Activated T-helper 17 cell treated with anti-CD3 and anti-CD28 coated beads, Interleukin-2, amount 50 U/mL, for 72 hours (primary cell): ENCODE data around the gene NCCRP1. TPM values are rescaled to one million over a fixed set of nuclear protein-coding genes. Genes with fewer than 3 reads are reported as not detected.

Experiments used
- ATAC-seq: fragments of 150-1000 bp; cut with Tn5 transposase; replicated peaks from 2 replicates; pipeline ENCODE4 v1.10.0; 2021; ENCODE audit warnings: mild to moderate bottlenecking, moderate library complexity
- H3K27ac Mint-ChIP-seq: one replicate; pipeline ENCODE4 v1.8.0; 2022; ENCODE audit warnings: mixed read lengths
- H3K27me3 Mint-ChIP-seq: one replicate; pipeline ENCODE4 v1.8.0; 2022; ENCODE audit warnings: mixed read lengths
- H3K36me3 Mint-ChIP-seq: one replicate; pipeline ENCODE4 v1.8.0; 2022; ENCODE audit warnings: low read depth, mild to moderate bottlenecking, mixed read lengths
- H3K4me1 Mint-ChIP-seq: one replicate; pipeline ENCODE4 v1.8.0; 2022; ENCODE audit warnings: mixed read lengths
- H3K4me3 Mint-ChIP-seq: one replicate; pipeline ENCODE4 v1.8.0; 2022; ENCODE audit warnings: mild to moderate bottlenecking, mixed read lengths
- H3K9me3 Mint-ChIP-seq: one replicate; pipeline ENCODE4 v1.8.0; 2022; ENCODE audit warnings: mixed read lengths
- total RNA-seq, 2 donors: library from RNA; stranded (reverse); gene quantifications; one replicate each; pipeline ENCODE4 v1.2.3, GENCODE V29; 2022

The NCCRP1 gene
- total RNA-seq, 2 donors from 2014 or later: not detected

GRCh38 chr19:39171479-39172465 is 25.0 kb upstream of the NCCRP1 start:
- no peak overlapping the region for H3K4me3 Mint-ChIP-seq
- H3K36me3 Mint-ChIP-seq: peaks cover 14% of the 10 kb centered on the region
- H3K27me3 Mint-ChIP-seq: no peaks in the 10 kb centered on the region
- no peaks in the 10 kb centered on the region for H3K4me1 Mint-ChIP-seq
- H3K27ac Mint-ChIP-seq: no peak overlapping the region
- ATAC-seq: no peak
- no peaks in the 10 kb centered on the region for H3K9me3 Mint-ChIP-seq

DNA sequence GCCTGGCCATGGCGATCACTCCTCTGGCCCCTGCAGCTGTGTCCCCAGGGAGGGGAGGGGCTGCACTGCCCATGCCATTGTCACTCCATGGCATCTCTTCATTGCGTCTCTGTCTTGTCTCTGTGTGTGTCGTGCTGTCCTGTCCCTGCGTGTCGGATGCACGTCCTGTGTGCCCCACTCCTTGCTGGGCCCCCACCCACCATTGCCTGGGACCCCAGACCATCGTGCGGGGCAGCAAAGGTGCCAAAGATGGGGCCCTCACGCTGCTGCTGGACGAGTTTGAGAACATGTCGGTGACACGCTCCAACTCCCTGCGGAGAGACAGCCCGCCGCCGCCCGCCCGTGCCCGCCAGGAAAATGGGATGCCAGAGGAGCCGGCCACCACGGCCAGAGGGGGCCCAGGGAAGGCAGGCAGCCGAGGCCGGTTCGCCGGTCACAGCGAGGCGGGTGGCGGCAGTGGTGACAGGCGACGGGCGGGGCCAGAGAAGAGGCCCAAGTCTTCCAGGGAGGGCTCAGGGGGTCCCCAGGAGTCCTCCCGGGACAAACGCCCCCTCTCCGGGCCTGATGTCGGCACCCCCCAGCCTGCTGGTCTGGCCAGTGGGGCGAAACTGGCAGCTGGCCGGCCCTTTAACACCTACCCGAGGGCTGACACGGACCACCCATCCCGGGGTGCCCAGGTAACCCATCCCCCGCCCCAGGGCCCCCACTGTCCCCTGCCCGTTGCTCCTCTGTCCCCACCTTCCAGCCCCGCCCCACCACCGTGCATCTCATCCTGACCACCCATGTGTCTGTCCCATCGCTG is 23.9 kb upstream of the NCCRP1 start:
- H3K4me1 Mint-ChIP-seq: no peaks in the 10 kb centered on the region
- H3K27me3 Mint-ChIP-seq: no peaks in the 10 kb centered on the region
- no peak overlapping the region for H3K27ac Mint-ChIP-seq
- no peaks in the 10 kb centered on the region for H3K9me3 Mint-ChIP-seq
- peaks cover 14% of the 10 kb centered on the region for H3K36me3 Mint-ChIP-seq
- H3K4me3 Mint-ChIP-seq: no peak overlapping the region
- no peak for ATAC-seq

DNA sequence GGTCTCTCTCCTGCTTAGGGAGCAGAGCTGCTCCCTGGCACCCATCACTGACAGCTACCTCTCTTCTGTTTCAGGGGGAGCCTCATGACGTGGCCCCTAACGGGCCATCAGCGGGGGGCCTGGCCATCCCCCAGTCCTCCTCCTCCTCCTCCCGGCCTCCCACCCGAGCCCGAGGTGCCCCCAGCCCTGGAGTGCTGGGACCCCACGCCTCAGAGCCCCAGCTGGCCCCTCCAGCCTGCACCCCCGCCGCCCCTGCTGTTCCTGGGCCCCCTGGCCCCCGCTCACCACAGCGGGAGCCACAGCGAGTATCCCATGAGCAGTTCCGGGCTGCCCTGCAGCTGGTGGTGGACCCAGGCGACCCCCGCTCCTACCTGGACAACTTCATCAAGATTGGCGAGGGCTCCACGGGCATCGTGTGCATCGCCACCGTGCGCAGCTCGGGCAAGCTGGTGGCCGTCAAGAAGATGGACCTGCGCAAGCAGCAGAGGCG is 23.2 kb upstream of the NCCRP1 start:
- Mint-ChIP-seq H3K27me3 (no peaks in the 10 kb centered on the region), H3K9me3 (no peaks in the 10 kb centered on the region), H3K4me1 (no peaks in the 10 kb centered on the region), H3K4me3 (no peak overlapping the region), H3K36me3 (peaks cover 14% of the 10 kb centered on the region), H3K27ac (no peak overlapping the region)
- ATAC-seq: no peak

GRCh38 chr19:39174142-39174541 is 22.6 kb upstream of the NCCRP1 start:
- no peaks in the 10 kb centered on the region for H3K9me3 Mint-ChIP-seq
- no peak for ATAC-seq
- H3K36me3 Mint-ChIP-seq: peaks cover 8% of the 10 kb centered on the region
- no peak overlapping the region for H3K4me3 Mint-ChIP-seq
- H3K27me3 Mint-ChIP-seq: no peaks in the 10 kb centered on the region
- no peaks in the 10 kb centered on the region for H3K4me1 Mint-ChIP-seq
- no peak overlapping the region for H3K27ac Mint-ChIP-seq

DNA sequence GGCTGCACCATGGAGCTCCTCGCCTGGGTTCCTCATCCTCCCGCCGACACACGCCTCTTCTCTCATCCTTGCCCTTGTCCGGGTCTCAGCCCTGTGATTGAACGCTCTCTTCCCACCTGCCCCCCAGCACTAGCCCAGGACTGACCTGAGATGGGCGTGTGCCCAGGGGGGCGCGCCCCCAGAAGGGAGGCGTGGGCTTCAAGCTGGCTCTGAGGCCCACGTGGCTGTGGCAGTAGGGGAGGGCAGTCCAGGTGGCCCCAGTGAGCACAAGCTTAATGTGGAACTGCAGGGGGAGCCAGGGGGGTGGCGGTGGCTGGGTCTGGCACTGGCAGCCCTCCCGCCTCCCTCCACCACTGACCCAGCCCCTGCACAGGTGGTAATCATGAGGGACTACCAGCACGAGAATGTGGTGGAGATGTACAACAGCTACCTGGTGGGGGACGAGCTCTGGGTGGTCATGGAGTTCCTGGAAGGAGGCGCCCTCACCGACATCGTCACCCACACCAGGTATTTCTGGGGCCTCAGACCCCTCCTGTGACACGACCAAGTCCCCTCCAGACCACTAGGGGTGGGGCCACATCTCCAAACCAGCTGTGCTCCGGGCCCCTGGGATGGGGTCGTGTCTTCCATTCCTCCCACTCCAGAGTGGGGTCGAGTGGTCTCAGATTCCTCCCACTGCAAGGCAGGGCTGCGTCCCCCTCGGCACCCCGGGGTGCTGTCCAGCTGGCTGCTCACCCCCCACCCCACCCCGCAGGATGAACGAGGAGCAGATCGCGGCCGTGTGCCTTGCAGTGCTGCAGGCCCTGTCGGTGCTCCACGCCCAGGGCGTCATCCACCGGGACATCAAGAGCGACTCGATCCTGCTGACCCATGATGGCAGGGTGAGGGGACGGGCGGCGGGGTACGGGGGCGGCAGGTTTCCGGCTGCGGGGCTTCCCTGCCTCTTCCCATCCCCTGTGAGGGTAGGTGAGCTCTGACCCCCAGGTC is 21.9 kb upstream of the NCCRP1 start:
- peaks cover 4% of the 10 kb centered on the region for H3K36me3 Mint-ChIP-seq
- no peak overlapping the region for H3K27ac Mint-ChIP-seq
- H3K27me3 Mint-ChIP-seq: no peaks in the 10 kb centered on the region
- no peaks in the 10 kb centered on the region for H3K4me1 Mint-ChIP-seq
- no peak overlapping the region for H3K4me3 Mint-ChIP-seq
- ATAC-seq: no peak
- H3K9me3 Mint-ChIP-seq: no peaks in the 10 kb centered on the region

GRCh38 chr19:39175564-39175963 is 21.2 kb upstream of the NCCRP1 start:
- H3K36me3 Mint-ChIP-seq: no peaks in the 10 kb centered on the region
- no peaks in the 10 kb centered on the region for H3K27me3 Mint-ChIP-seq
- no peak overlapping the region for H3K4me3 Mint-ChIP-seq
- H3K27ac Mint-ChIP-seq: no peak overlapping the region
- no peak for ATAC-seq
- H3K4me1 Mint-ChIP-seq: no peaks in the 10 kb centered on the region
- H3K9me3 Mint-ChIP-seq: no peaks in the 10 kb centered on the region

DNA sequence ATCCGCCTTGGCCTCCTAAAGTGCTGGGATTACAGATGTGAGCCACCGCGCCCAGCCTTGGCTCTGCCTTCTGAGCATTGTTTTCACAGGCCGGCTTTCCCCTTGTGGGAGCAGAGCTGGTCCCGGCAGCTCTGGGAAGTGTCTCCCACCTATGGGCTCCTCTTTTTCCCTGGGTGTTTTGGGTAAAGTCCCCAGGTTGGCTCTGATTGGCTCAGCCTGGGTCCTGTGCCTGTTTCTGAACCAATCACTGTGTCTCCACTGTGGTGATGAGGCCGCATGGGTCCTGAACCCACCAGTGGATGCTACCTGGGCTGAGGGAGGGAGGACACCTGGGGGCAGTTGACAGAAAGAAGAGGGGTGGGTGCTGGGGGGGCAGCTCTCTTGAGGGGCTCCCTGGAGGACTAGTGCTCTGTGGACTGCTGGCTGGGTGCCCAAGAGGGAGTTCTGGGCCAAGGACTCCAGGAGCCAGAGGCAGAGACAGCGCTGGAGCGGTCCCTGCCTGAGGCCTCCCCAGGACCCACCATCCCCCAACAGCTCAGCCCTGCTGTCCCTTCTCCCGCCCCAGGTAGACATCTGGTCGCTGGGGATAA is 19.6 kb upstream of the NCCRP1 start:
- H3K27me3 Mint-ChIP-seq: no peaks in the 10 kb centered on the region
- H3K27ac Mint-ChIP-seq: no peak overlapping the region
- no peaks in the 10 kb centered on the region for H3K9me3 Mint-ChIP-seq
- H3K4me1 Mint-ChIP-seq: no peaks in the 10 kb centered on the region
- H3K4me3 Mint-ChIP-seq: no peak overlapping the region
- no peak for ATAC-seq
- no peaks in the 10 kb centered on the region for H3K36me3 Mint-ChIP-seq

- H3K4me1 Mint-ChIP-seq: no peaks in the 10 kb centered on the region
- H3K9me3 Mint-ChIP-seq: no peaks in the 10 kb centered on the region
- H3K27ac Mint-ChIP-seq: no peak overlapping the region
- ATAC-seq: no peak
- H3K4me3 Mint-ChIP-seq: no peak overlapping the region
- H3K36me3 Mint-ChIP-seq: no peaks in the 10 kb centered on the region
- no peaks in the 10 kb centered on the region for H3K27me3 Mint-ChIP-seq
Observed at GRCh38 chr19:39177736-39178135, 19.0 kb upstream of the NCCRP1 start.

GRCh38 chr19:39178296-39179006 is 18.3 kb upstream of the NCCRP1 start:
- Mint-ChIP-seq H3K4me1 (no peaks in the 10 kb centered on the region), H3K36me3 (no peaks in the 10 kb centered on the region), H3K4me3 (no peak overlapping the region), H3K27me3 (no peaks in the 10 kb centered on the region), H3K27ac (no peak overlapping the region), H3K9me3 (no peaks in the 10 kb centered on the region)
- ATAC-seq: no peak

DNA sequence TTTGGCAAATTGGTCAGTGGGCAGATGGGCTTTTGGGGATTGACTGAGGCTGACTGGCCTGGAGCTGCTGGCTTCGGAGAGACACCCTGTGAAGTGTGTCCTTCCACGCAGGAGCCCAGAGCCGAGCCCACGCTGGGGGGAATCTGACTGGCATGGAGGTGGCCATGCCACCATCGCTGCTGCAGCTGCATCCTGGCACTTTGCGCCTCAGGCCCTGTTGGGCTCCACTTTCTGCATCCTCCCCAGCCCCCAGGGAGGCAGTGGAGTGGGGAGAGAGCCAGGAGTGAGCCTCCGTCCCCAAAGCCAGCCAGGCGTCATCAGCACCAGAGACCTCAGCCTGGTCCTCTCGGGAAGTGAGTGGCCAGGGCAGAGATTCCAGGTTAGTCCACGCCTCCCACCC is 17.0 kb upstream of the NCCRP1 start:
- Mint-ChIP-seq H3K4me1 (no peaks in the 10 kb centered on the region), H3K36me3 (no peaks in the 10 kb centered on the region), H3K9me3 (no peaks in the 10 kb centered on the region), H3K27ac (no peak overlapping the region), H3K4me3 (no peak overlapping the region), H3K27me3 (no peaks in the 10 kb centered on the region)
- ATAC-seq: no peak

GRCh38 chr19:39180749-39181148 is 16.0 kb upstream of the NCCRP1 start:
- no peaks in the 10 kb centered on the region for H3K9me3 Mint-ChIP-seq
- no peak overlapping the region for H3K27ac Mint-ChIP-seq
- no peaks in the 10 kb centered on the region for H3K36me3 Mint-ChIP-seq
- H3K4me1 Mint-ChIP-seq: no peaks in the 10 kb centered on the region
- no peaks in the 10 kb centered on the region for H3K27me3 Mint-ChIP-seq
- ATAC-seq: no peak
- H3K4me3 Mint-ChIP-seq: no peak overlapping the region

DNA sequence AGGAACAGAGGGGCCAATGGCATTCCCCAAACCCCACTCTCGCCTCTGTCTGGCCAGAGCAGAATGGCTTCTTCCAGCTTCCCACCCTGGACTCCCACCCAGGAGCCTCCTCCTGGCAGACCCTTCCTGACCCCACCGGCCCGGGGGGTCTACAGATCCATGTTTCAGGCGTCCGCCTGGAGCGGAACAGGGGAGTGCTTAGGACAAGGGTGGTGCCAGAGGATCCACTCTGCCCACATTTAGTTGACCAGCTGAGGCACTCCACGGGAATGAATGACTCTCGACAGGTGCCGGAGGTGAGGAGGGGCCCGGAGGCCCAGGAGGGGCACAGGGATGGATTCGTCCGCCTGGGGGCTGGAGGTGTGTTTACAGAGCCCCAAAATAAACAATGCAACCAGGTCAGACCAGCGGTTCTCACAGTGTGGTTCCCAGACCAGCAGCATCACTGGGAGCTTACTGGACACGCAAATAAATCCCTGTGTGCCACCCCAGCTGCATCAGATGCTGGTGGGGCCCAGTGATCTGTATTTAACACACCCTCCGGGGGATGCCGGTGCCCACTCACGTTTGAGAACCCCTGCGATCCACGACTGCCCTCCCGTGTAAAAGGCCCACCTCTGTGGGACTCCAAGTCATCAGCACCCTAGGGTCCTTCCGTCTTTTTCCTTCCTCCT is 15.1 kb upstream of the NCCRP1 start:
- Mint-ChIP-seq H3K9me3 (no peaks in the 10 kb centered on the region), H3K4me1 (no peaks in the 10 kb centered on the region), H3K27me3 (no peaks in the 10 kb centered on the region), H3K27ac (no peak overlapping the region), H3K4me3 (no peak overlapping the region), H3K36me3 (no peaks in the 10 kb centered on the region)
- ATAC-seq: no peak

DNA sequence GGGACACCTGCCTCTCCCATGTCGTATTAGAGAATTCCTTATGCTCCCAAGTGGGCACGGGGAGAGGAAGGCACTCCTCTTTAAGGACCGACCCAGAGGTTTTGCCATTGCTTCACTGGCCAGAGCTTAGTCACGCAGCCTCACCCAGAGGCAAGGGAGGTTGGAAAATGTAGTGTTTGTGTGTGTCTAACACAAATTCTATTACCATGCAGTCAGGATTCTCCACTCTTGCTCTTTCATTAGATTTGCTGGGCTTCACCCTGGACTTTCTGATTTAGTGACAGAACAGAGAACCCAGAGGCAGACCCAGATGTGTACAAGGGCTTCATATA is 14.6 kb upstream of the NCCRP1 start:
- Mint-ChIP-seq H3K27me3 (peaks cover 2% of the 10 kb centered on the region), H3K36me3 (no peaks in the 10 kb centered on the region), H3K9me3 (no peaks in the 10 kb centered on the region), H3K4me1 (peaks cover 2% of the 10 kb centered on the region), H3K27ac (no peak overlapping the region), H3K4me3 (no peak overlapping the region)
- no peak for ATAC-seq
